Measurements from ENCODE around the gene NCSTN. TPM values are rescaled to one million over a fixed set of nuclear protein-coding genes. Genes with fewer than 3 reads are reported as not detected.

Gene NCSTN
- total RNA-seq, 1 donor from 2014 or later, result 44.8 TPM

DNA sequence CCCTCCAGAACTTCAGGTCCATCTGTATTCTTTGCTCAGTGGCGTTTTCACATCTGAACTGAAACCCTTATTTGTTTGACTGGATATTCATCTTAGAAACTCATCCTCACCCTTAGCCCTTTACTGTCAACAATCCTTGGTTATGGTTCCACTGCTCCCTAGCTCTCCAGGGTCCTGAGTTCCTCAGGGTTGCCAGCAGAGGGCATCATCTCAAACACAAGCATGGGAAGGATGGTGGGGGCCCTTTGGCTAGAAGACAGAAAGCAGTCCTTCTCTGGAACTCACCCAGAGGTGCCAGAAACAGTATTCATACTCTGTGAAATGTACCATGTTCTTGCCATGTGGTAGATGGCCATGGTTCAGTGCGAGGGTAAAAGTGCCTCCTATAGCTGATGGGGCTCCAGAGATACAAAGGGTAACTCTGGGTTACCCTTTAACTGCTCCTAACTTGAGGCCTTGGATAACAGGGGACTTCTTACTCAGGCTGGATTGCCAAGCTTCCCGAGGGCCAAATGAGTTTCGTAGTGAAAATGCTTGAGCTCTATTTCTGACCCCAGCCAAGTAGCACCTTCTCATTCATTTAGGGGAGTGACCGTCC lies 11.3 kb downstream of the NCSTN start:
- no peak overlapping the region for H3K4me3 Mint-ChIP-seq
- peak; percentile 76 for DNase-seq (ENCODE audit: low spot score)
- peaks cover 45% of the 10 kb centered on the region for H3K36me3 Mint-ChIP-seq
- H3F3A ChIP-seq (ENCODE audit: low read depth), result peaks cover 6% of the 10 kb centered on the region
- H3K27me3 Mint-ChIP-seq (ENCODE audit: insufficient read depth, low read depth), result no peaks in the 10 kb centered on the region
- no peak overlapping the region for H3K27ac Mint-ChIP-seq
- H3K9me3 Mint-ChIP-seq, result no peaks in the 10 kb centered on the region
- H3K4me1 Mint-ChIP-seq, result no peaks in the 10 kb centered on the region
- TF ChIP-seq, protein P1, sequence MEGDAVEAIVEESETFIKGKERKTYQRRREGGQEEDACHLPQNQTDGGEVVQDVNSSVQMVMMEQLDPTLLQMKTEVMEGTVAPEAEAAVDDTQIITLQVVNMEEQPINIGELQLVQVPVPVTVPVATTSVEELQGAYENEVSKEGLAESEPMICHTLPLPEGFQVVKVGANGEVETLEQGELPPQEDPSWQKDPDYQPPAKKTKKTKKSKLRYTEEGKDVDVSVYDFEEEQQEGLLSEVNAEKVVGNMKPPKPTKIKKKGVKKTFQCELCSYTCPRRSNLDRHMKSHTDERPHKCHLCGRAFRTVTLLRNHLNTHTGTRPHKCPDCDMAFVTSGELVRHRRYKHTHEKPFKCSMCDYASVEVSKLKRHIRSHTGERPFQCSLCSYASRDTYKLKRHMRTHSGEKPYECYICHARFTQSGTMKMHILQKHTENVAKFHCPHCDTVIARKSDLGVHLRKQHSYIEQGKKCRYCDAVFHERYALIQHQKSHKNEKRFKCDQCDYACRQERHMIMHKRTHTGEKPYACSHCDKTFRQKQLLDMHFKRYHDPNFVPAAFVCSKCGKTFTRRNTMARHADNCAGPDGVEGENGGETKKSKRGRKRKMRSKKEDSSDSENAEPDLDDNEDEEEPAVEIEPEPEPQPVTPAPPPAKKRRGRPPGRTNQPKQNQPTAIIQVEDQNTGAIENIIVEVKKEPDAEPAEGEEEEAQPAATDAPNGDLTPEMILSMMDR (IDR thresholded peaks at IDR 0.05), result peak; percentile 81
- TF ChIP-seq EZH2phosphoT487 (IDR thresholded peaks at IDR 0.05), result no peak
- no peak overlapping the region for H3K27ac ChIP-seq
- no peaks in the 10 kb centered on the region for H3K4me1 ChIP-seq
- peaks cover 17% of the 10 kb centered on the region for H3K36me3 ChIP-seq
- H2AFZ ChIP-seq (replicated peaks), result no peak overlapping the region
- no peaks in the 10 kb centered on the region for H3K27me3 ChIP-seq
- no peak overlapping the region for H3K4me2 ChIP-seq
- no peak overlapping the region for H3K4me3 ChIP-seq
- H3K9ac ChIP-seq, result no peak overlapping the region
- H3K9me3 ChIP-seq (ENCODE audit: low read depth), result no peaks in the 10 kb centered on the region
- H3K79me2 ChIP-seq (ENCODE audit: low read depth), result no peaks in the 10 kb centered on the region
- H4K20me1 ChIP-seq (ENCODE audit: low read depth), result no peaks in the 10 kb centered on the region

DNA sequence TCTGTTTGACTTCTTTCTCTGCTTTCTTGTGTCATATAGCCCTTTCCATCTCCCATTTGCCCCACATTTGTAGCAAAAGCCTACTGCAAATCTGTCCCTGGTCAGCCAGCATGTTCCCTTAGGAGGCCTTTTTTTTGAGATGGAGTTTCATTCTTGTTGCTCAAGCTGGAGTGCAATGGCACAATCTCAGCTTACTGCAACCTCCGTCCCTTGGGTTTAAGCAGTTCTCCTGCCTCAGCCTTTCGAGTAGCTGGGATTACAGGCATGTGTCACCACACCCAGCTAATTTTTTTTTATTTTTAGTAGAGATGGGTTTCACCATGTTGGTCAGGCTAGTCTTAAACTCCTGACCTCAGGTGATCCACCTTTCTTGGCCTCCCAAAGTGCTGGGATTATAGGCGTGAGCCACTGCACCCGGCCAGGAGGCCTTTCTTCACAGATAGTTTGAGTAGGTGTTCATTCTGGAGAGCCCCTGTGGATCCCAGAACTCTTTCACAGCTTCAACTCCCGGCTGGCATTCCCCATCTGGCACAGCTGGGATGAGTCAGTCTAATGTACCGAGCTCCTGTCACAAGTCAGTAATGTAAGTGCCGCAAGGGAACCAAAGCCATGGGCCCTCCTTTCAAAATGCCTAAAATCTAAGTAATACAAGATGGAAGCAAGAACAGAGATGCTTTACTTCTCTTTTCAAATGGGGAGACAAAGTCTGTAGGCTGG lies 14.3 kb downstream of the NCSTN start:
- Histone ChIP-seq H3K27ac (no peak overlapping the region), H3F3A (ENCODE audit: low read depth) (peaks cover 13% of the 10 kb centered on the region), H3K9me3 (ENCODE audit: low read depth) (no peaks in the 10 kb centered on the region), H3K36me3 (peaks cover 11% of the 10 kb centered on the region), H3K27me3 (no peaks in the 10 kb centered on the region), H3K9ac (no peak overlapping the region), H3K4me1 (peaks cover 11% of the 10 kb centered on the region), H4K20me1 (ENCODE audit: low read depth) (no peaks in the 10 kb centered on the region), H3K4me2 (no peak overlapping the region), H3K79me2 (ENCODE audit: low read depth) (no peaks in the 10 kb centered on the region), H2AFZ (replicated peaks) (no peak overlapping the region), H3K4me3 (no peak overlapping the region)
- TF ChIP-seq, protein P1 (IDR thresholded peaks at IDR 0.05), result no peak
- TF ChIP-seq EZH2phosphoT487 (IDR thresholded peaks at IDR 0.05), result no peak
- no peak for TF ChIP-seq EZH2 (IDR thresholded peaks at IDR 0.05)
- H3K27ac Mint-ChIP-seq, result no peak overlapping the region
- H3K27me3 Mint-ChIP-seq (ENCODE audit: insufficient read depth, low read depth), result peaks cover 4% of the 10 kb centered on the region
- no peak overlapping the region for H3K4me3 Mint-ChIP-seq
- peaks cover 8% of the 10 kb centered on the region for H3K4me1 Mint-ChIP-seq
- H3K36me3 Mint-ChIP-seq, result peaks cover 38% of the 10 kb centered on the region
- DNase-seq (ENCODE audit: low spot score), result no peak
- H3K9me3 Mint-ChIP-seq, result no peaks in the 10 kb centered on the region

GRCh38 chr1:160358073-160358472 lies 14.9 kb downstream of the NCSTN start:
- Mint-ChIP-seq H3K27ac (no peak overlapping the region), H3K36me3 (peaks cover 34% of the 10 kb centered on the region), H3K27me3 (ENCODE audit: insufficient read depth, low read depth) (peaks cover 6% of the 10 kb centered on the region), H3K4me3 (no peak overlapping the region), H3K4me1 (peaks cover 13% of the 10 kb centered on the region), H3K9me3 (no peaks in the 10 kb centered on the region)
- Histone ChIP-seq H4K20me1 (ENCODE audit: low read depth) (no peaks in the 10 kb centered on the region), H3K4me3 (no peak overlapping the region), H3K79me2 (ENCODE audit: low read depth) (no peaks in the 10 kb centered on the region), H3K4me1 (peaks cover 18% of the 10 kb centered on the region), H2AFZ (replicated peaks) (no peak overlapping the region), H3K4me2 (no peak overlapping the region), H3K9ac (no peak overlapping the region), H3F3A (ENCODE audit: low read depth) (peaks cover 19% of the 10 kb centered on the region), H3K36me3 (peaks cover 11% of the 10 kb centered on the region), H3K27me3 (no peaks in the 10 kb centered on the region), H3K9me3 (ENCODE audit: low read depth) (no peaks in the 10 kb centered on the region), H3K27ac (no peak overlapping the region)
- TF ChIP-seq EZH2 (IDR thresholded peaks at IDR 0.05) (no peak), EZH2phosphoT487 (IDR thresholded peaks at IDR 0.05) (no peak)
- TF ChIP-seq, protein P1 (IDR thresholded peaks at IDR 0.05), result no peak
- DNase-seq (ENCODE audit: low spot score), result no peak

Data from neural progenitor cell (in vitro differentiated cells).